Activated CD4-positive, CD25-positive, alpha-beta regulatory T cell treated with anti-CD3 and anti-CD28 coated beads, Interleukin-2, amount 50 U/mL, for 72 hours (primary cell): ENCODE measurements around the gene GRM7.
"Not testable (repeated sequence)": the region's sequence is repeated elsewhere in the genome, so short reads cannot be mapped to it uniquely, and the experiment has no call there.

ENCODE experiments used
- DNase-seq: peaks from one replicate; pipeline ENCODE4 v3.0.0; 2021

Gene GRM7

DNA sequence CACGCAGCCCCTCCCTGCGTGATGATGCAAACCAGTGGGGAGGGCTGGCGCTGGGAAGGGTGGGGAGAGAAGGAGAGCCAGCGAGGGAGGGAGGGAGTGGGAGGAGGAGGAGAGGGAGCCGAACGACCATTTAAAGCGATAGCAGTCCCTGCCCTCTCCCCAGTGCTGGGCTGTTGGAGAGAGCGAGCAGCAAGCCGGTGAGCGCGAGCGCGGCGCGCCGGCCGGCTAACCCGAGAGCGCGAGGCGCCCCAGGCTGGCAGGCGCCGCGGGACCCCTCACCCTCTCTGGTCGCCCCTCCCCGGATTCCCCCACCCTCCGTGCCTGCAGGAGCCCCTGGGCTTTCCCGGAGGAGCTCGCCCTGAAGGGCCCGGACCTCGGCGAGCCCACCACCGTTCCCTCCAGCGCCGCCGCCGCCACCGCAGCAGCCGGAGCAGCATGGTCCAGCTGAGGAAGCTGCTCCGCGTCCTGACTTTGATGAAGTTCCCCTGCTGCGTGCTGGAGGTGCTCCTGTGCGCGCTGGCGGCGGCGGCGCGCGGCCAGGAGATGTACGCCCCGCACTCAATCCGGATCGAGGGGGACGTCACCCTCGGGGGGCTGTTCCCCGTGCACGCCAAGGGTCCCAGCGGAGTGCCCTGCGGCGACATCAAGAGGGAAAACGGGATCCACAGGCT, at the start of gene GRM7:
TSS of gene GRM7 (plus strand) at position 162 of the 671 bp plus-strand sequence.
- no peak for DNase-seq

DNA sequence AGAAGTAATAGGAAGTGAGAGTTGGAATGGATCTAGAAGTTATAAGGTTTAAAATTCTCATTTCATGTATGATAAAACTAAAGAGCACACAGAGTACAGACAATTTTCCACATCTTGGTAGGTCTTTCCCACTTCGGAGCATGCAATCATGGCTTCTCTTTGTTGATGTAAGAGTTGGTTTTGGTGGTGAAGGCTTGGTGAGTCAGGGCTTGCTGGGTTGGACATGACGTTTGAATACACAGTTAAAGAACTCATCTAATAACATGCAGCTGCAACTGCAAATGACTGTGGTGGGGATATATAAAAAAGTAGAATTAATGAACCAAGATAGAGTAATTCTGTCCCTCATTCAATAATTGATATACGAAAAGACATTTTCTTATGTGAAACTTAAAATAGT, 39.5 kb upstream of the GRM7 start:
- DNase-seq = no peak

DNA sequence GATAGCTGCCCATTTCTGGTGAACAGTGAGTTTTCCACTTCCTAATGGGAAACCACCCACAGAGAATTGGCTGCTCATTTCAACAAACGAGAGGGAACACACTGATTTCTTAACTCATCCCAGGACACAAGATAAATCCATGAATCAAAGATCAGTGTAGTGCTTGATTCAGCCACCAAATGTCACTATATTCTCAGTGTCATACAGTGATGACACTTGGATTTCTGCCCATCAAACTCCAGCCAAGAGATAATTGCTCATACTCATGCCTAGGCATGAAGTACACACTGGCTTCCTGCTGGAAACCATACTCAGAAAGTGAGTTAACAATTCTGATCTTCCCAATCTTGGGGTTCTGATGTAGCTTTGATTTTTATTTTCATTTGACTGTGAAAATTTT, 35.4 kb upstream of the GRM7 start:
- no peak for DNase-seq

DNA sequence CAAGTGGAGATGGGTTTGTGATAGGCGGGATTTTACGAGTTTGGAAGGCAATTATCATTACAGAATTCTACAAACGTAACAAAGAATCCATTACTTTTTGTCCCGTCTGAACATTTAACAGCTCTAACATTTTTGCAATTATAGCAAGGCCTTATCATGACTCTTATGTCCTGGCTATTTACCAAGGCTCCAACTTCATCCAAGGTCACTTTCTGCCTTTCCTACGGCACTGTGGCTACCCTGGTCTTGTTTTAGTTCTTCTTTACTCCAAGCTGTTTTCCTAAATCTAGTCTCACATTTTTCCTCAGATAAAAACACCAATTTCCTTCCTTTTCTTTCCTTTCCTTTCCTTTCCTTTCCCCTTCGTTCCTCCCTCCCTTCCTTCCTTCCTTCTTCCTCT, 33.5 kb upstream of the GRM7 start:
- DNase-seq = no peak

GRCh38 chr3:6844723-6845122, 16.2 kb upstream of the GRM7 start:
- no peak for DNase-seq

GRCh38 chr3:6854184-6854583, 6.7 kb upstream of the GRM7 start:
- DNase-seq = no peak

DNA sequence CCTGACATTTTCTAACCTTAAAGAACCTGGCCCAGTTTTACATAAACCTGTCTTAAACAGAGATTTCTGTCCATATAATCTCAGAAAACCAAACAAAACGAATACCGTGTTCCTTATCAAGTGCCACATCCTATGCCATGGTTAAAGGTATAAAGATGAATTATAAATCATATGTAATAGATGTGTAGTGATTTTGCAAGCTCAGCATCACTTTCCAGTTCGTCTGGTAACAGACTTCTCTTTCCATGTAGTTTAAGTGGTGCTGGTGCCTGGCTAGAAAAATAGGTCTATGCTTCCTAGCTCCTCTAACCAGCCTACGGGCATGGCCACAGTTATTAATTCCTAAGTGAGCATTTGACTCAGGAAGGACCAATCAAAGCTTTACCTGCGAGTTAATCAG, 3.4 kb upstream of the GRM7 start:
- no peak for DNase-seq

DNA sequence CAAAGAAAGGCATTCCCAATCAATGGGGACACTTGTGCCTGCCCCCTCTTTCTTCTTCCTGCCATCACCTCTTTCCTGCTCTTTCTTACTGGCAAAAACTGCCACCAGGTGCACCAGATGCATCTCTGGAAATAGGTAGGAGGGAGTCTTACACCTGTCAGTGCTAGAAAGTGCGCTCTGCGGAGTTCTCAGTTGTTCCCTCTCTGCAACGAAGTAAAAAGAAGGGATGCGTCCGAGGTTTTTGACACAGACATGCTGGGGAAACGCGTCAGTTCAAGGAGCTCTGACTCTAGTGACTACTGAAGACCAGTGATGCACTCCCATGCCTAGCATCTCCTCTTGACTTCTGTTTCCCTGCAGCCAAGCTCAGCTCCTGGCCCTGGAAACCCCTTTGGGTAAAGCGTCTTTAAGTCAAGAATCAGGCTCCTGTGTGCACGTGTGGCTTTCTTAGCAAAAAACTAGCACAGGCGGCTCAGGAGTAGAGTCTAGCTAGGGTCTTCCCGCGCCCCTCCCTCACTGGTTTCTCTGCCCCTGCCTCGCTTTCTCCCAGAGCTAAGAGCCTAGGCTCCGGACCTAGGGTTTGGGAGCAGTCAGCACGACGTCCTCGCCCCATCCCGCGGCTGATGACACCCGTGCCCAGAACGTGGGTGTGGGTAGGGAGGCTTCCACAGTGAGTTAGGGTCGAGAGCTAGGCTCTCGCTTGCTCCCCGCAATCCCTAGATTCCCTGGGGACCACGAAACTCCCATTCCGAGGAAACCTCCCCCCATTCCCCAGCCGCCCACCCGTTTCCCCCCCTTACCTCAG, 564 bp upstream of the GRM7 start:
- no peak for DNase-seq

DNA sequence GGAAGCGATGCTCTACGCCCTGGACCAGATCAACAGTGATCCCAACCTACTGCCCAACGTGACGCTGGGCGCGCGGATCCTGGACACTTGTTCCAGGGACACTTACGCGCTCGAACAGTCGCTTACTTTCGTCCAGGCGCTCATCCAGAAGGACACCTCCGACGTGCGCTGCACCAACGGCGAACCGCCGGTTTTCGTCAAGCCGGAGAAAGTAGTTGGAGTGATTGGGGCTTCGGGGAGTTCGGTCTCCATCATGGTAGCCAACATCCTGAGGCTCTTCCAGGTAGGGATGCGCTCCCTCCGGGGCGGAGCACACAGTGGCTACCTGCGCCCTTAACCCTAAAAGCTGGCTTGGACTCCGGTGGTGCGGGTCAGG, 698 bp downstream of the GRM7 start:
- DNase-seq = no peak

GRCh38 chr3:6862041-6862879, 1.3 kb downstream of the GRM7 start:
- no peak for DNase-seq

DNA sequence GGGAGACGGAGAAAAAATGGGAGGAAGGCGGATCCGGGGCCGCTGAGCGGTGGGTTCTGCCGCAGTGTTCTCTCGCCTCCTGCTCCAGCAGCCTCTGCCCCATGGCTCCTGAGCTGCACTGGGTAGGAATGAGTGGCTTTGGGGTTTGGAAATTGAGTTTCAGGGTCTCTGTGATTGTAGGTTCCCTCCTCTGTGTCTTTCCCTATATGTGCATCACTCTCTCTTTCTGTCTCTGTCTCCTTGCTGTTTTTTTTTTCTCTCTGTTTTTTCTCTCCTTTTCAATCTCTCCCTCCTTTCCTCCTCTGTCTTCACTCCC, 1.9 kb downstream of the GRM7 start:
- no peak for DNase-seq

GRCh38 chr3:6867269-6867668, 6.4 kb downstream of the GRM7 start:
- no peak for DNase-seq

GRCh38 chr3:6878731-6879130, 17.8 kb downstream of the GRM7 start:
- no peak for DNase-seq

- no peak for DNase-seq
Measured at GRCh38 chr3:6912240-6912639, 51.3 kb downstream of the GRM7 start.

DNA sequence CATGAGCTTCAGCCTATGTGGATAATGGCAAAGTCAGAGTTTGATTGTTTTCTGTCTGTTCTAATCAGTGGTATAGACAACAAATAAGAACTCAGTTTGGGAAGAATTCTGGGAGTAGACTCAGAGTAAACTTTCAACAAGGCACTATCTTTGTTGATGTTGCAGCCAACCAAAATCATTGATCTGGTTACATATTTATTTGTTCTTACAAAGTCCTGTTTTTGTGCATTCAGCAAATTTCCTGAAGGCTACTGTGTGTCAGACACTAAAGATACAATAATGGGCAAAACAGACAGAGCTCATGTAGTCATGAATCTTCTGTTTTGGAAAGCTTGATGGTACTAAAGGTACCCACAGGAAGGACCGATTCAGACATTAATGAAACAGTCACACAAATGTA, 55.0 kb downstream of the GRM7 start:
- no peak for DNase-seq

DNA sequence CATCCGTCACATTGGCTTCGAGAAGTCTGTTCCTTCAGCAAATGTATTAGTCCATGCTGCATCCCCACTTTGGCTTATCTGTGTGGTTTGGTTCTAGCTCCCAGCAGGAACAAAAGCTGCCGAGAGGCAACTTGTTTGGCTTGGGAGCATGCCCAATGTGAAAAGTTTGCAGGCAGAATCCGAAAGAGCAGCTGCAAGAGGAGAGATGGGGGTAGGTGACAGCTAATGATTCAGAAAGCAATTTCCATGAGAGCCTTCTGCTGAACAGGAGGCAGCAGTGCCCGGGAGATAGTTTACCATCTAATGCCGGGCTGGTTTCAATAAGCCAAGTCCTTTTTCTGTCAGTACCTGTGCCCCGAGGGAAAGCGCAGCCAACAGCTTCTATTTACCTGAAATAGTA, 60.2 kb downstream of the GRM7 start:
- DNase-seq = no peak

GRCh38 chr3:6921876-6922275, 61.0 kb downstream of the GRM7 start:
- no peak for DNase-seq

- DNase-seq = no peak
Measured at GRCh38 chr3:6928064-6928463, 67.1 kb downstream of the GRM7 start.

- DNase-seq = no peak
Measured at GRCh38 chr3:6929918-6930317, 69.0 kb downstream of the GRM7 start.

GRCh38 chr3:6935418-6935817, 74.5 kb downstream of the GRM7 start:
- not testable (repeated sequence) for DNase-seq

- DNase-seq = no peak
Measured at GRCh38 chr3:6935970-6936369, 75.1 kb downstream of the GRM7 start.

DNA sequence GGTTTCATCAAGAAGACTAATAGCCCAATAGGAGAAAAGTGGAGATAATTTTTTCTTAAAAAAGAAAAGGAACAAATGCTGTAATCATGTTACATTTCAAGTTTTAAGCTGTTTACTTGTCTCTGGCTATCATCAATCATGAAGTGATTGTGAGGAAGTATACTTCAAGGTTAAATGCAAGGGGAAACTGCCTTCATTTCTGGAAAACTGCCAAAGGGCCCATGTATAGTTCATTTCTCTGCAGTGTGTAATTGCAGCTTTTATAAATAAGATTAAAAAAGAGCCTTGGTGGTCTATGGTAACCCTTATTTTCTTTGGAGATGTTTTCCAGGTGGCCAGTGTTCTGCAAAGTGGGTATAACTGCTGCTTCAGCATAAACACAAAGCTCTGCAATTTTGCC, 101.9 kb downstream of the GRM7 start:
- no peak for DNase-seq

DNA sequence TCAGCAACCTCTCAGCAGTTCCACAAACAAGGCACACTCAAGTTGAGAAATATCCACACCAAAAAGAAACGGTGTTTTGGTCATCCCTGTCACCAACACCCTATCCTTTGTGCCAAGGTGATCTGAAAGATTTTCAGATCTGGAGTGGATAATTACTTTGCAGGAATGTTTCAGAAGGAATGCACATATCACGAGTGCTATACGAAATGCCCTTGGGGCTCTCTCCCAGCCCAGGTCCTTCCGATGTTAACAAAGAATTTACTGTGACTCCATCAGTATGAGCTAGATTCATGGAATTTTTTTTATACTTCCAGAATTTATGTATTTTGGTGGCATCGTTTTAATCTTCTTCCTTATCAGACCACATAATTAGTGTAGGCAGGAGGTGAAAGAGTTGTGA, 105.0 kb downstream of the GRM7 start:
- DNase-seq = no peak

- DNase-seq = no peak
Measured at GRCh38 chr3:6971933-6972332, 111.0 kb downstream of the GRM7 start.
